HEK293 (cell line): Measurements from ENCODE around the gene CSNK2A3.

Experiments
- CTCF ChIA-PET: fragments of 350-600 bp; formaldehyde crosslinking; extraction: SDS; loops from one replicate; lab custom pipeline; 2021; ENCODE audit warnings: antibody characterized with exemption; lab: Yijun Ruan, JAX
- POLR2A ChIA-PET: fragments of 300-600 bp; formaldehyde crosslinking; extraction: SDS; loops from one replicate; lab custom pipeline; 2020; ENCODE audit warnings: antibody characterized with exemption, inconsistent platforms; lab: Yijun Ruan, JAX
- H3K27ac ChIP-seq: fragments of 200-500 bp; sonication (Bioruptor generic); 2 replicates; pipeline ENCODE4 v1.5.1; 2014; ENCODE audit warnings: low read depth, low read length, control low read depth, inconsistent platforms; ENCODE audit errors: extremely low read depth
- H3K36me3 ChIP-seq, 2 experiments: fragments of 200-500 bp in 1 of 2; sonication (Bioruptor generic) in 1 of 2; 1 replicate in 1 of 2; 2 replicates in 1 of 2; pipeline ENCODE4 v1.5.1; 2014 to 2017; ENCODE audit warnings: inconsistent platforms in 2 of 2, low read length in 2 of 2; ENCODE audit not compliant: control insufficient read depth in 2 of 2, insufficient read depth in 1 of 2
- H3K4me1 ChIP-seq: fragments of 200-500 bp; sonication (Bioruptor generic); 2 replicates; pipeline ENCODE4 v1.5.1; 2014; ENCODE audit warnings: mild to moderate bottlenecking, low read length, inconsistent platforms; ENCODE audit not compliant: control insufficient read depth, insufficient read depth
- H3K4me3 ChIP-seq: 2 replicates; pipeline ENCODE4 v1.5.1; 2011; ENCODE audit warnings: low read depth, mild to moderate bottlenecking, control low read depth, low read length, moderate library complexity
- H3K9me3 ChIP-seq: fragments of 200-500 bp; sonication (Bioruptor generic); 2 replicates; pipeline ENCODE4 v1.5.1; 2014; ENCODE audit warnings: low read depth, low read length, inconsistent platforms; ENCODE audit not compliant: control insufficient read depth, insufficient read depth
- BCL11A ChIP-seq: fragments of 450-650 bp; formaldehyde crosslinking; IDR thresholded peaks from 2 replicates; pipeline ENCODE4 v1.5.1; 2016; ENCODE audit warnings: low read depth, missing biosample characterization, missing genetic modification characterization
- HOXC10 ChIP-seq: sonication (generic); formaldehyde crosslinking; IDR thresholded peaks from 2 replicates; pipeline ENCODE4 v1.8.1; 2023; ENCODE audit warnings: mild to moderate bottlenecking, missing genetic modification reagents
- KLF10 ChIP-seq: fragments of 450-650 bp; IDR thresholded peaks from 2 replicates; pipeline ENCODE4 v1.5.1; 2018; ENCODE audit warnings: missing biosample characterization, mild to moderate bottlenecking, missing genetic modification characterization
- KLF7 ChIP-seq: fragments of 450-650 bp; formaldehyde crosslinking; IDR thresholded peaks from 2 replicates; pipeline ENCODE4 v1.5.1; 2016; ENCODE audit warnings: missing biosample characterization, missing genetic modification characterization, borderline replicate concordance
- PRDM1 ChIP-seq: fragments of 450-650 bp; formaldehyde crosslinking; IDR thresholded peaks from 2 replicates; pipeline ENCODE4; 2016; ENCODE audit warnings: missing biosample characterization, missing genetic modification characterization
- PRDM10 ChIP-seq: fragments of 450-650 bp; formaldehyde crosslinking; IDR thresholded peaks from 2 replicates; pipeline ENCODE4 v1.5.1; 2016; ENCODE audit warnings: missing biosample characterization, missing genetic modification characterization
- REPIN1 ChIP-seq: fragments of 450-650 bp; formaldehyde crosslinking; IDR thresholded peaks from 2 replicates; pipeline ENCODE4 v1.5.1; 2017; ENCODE audit warnings: missing biosample characterization, missing genetic modification characterization, low read depth
- ZFP37 ChIP-seq: fragments of 450-650 bp; formaldehyde crosslinking; IDR thresholded peaks from 2 replicates; pipeline ENCODE4 v1.5.1; 2016; ENCODE audit warnings: missing biosample characterization, missing genetic modification characterization
- ZNF10 ChIP-seq: fragments of 450-650 bp; formaldehyde crosslinking; IDR thresholded peaks from 2 replicates; pipeline ENCODE4 v1.5.1; 2017; ENCODE audit warnings: missing biosample characterization, missing genetic modification characterization
- ZNF140 ChIP-seq: fragments of 450-650 bp; formaldehyde crosslinking; IDR thresholded peaks from 2 replicates; pipeline ENCODE4 v1.5.1; 2016; ENCODE audit warnings: missing biosample characterization, missing genetic modification characterization
- ZNF211 ChIP-seq: fragments of 450-650 bp; formaldehyde crosslinking; IDR thresholded peaks from 2 replicates; pipeline ENCODE4 v1.5.1; 2016; ENCODE audit warnings: low read depth, missing biosample characterization, missing genetic modification characterization
- ZNF239 ChIP-seq: fragments of 450-650 bp; formaldehyde crosslinking; IDR thresholded peaks from 2 replicates; pipeline ENCODE4 v1.5.1; 2016; ENCODE audit warnings: missing biosample characterization, missing genetic modification characterization
- ZNF24 ChIP-seq: fragments of 450-650 bp; formaldehyde crosslinking; IDR thresholded peaks from 2 replicates; pipeline ENCODE4 v1.5.1; 2016; ENCODE audit warnings: missing biosample characterization, missing genetic modification characterization
- ZNF266 ChIP-seq: fragments of 450-650 bp; formaldehyde crosslinking; IDR thresholded peaks from 2 replicates; pipeline ENCODE4 v1.5.1; 2016; ENCODE audit warnings: missing biosample characterization, missing genetic modification characterization, low read depth
- ZNF302 ChIP-seq: fragments of 450-650 bp; formaldehyde crosslinking; IDR thresholded peaks from 2 replicates; pipeline ENCODE4 v1.5.1; 2016; ENCODE audit warnings: missing biosample characterization, missing genetic modification characterization, low read depth
- ZNF350 ChIP-seq: fragments of 450-650 bp; formaldehyde crosslinking; IDR thresholded peaks from 2 replicates; pipeline ENCODE4 v1.5.0; 2017; ENCODE audit warnings: missing biosample characterization, mild to moderate bottlenecking, missing genetic modification characterization
- ZNF366 ChIP-seq: fragments of 450-650 bp; formaldehyde crosslinking; conservative IDR thresholded peaks from 2 replicates; pipeline ENCODE4 v1.5.1; 2016; ENCODE audit warnings: missing biosample characterization, missing genetic modification characterization
- ZNF398 ChIP-seq: fragments of 450-650 bp; formaldehyde crosslinking; IDR thresholded peaks from 2 replicates; pipeline ENCODE4 v1.5.1; 2017; ENCODE audit warnings: missing biosample characterization, missing genetic modification characterization
- ZNF404 ChIP-seq: fragments of 450-650 bp; formaldehyde crosslinking; IDR thresholded peaks from 2 replicates; pipeline ENCODE4 v1.5.1; 2017; ENCODE audit warnings: missing biosample characterization, missing genetic modification characterization
- ZNF521 ChIP-seq: fragments of 450-650 bp; formaldehyde crosslinking; IDR thresholded peaks from 2 replicates; pipeline ENCODE4 v1.5.1; 2017; ENCODE audit warnings: missing biosample characterization, mild to moderate bottlenecking, missing genetic modification characterization
- ZNF530 ChIP-seq: fragments of 450-650 bp; formaldehyde crosslinking; IDR thresholded peaks from 2 replicates; pipeline ENCODE4 v1.5.1; 2016; ENCODE audit warnings: low read depth, missing biosample characterization, missing genetic modification characterization
- ZNF549 ChIP-seq: fragments of 450-650 bp; IDR thresholded peaks from 2 replicates; pipeline ENCODE4 v1.5.1; 2018; ENCODE audit warnings: missing biosample characterization, missing genetic modification characterization, mild to moderate bottlenecking, inconsistent platforms, moderate library complexity
- ZNF600 ChIP-seq: fragments of 450-650 bp; formaldehyde crosslinking; IDR thresholded peaks from 2 replicates; pipeline ENCODE4 v1.5.1; 2016; ENCODE audit warnings: missing biosample characterization, missing genetic modification characterization
- ZNF621 ChIP-seq: fragments of 450-650 bp; formaldehyde crosslinking; IDR thresholded peaks from 2 replicates; pipeline ENCODE4 v1.5.1; 2017; ENCODE audit warnings: missing biosample characterization, missing genetic modification characterization
- ZNF654 ChIP-seq: fragments of 450-650 bp; formaldehyde crosslinking; IDR thresholded peaks from 2 replicates; pipeline ENCODE4 v1.5.1; 2016; ENCODE audit warnings: low read depth, missing biosample characterization, missing genetic modification characterization
- ZNF701 ChIP-seq: fragments of 450-650 bp; formaldehyde crosslinking; IDR thresholded peaks from 2 replicates; pipeline ENCODE4 v1.5.1; 2016; ENCODE audit warnings: missing biosample characterization, missing genetic modification characterization
- ZNF747 ChIP-seq: fragments of 450-650 bp; formaldehyde crosslinking; IDR thresholded peaks from 2 replicates; pipeline ENCODE4 v1.5.1; 2016; ENCODE audit warnings: missing biosample characterization, missing genetic modification characterization
- ZNF792 ChIP-seq: fragments of 450-650 bp; formaldehyde crosslinking; IDR thresholded peaks from 2 replicates; pipeline ENCODE4 v1.5.1; 2016; ENCODE audit warnings: missing biosample characterization, missing genetic modification characterization
- ZSCAN30 ChIP-seq: fragments of 450-650 bp; IDR thresholded peaks from 2 replicates; pipeline ENCODE4 v1.5.1; 2018; ENCODE audit warnings: missing biosample characterization, mild to moderate bottlenecking, missing genetic modification characterization, moderate library complexity

Gene CSNK2A3

GRCh38 chr11:11379661-11380060 is 26.6 kb upstream of the CSNK2A3 start:
- TF ChIP-seq ZNF621 (tag by site-specific recombination) (no peak), ZNF600 (no peak), ZNF140 (no peak), ZNF701 (tag by site-specific recombination) (no peak), KLF10 (tag by site-specific recombination) (no peak), ZNF10 (tag by site-specific recombination) (no peak), PRDM1 (no peak), ZNF792 (tag by site-specific recombination) (no peak), ZSCAN30 (no peak)
- CTCF ChIA-PET, result interaction anchor here (0.6 kb wide), 1 partner anchor 223 kb away, joined by 4 read pairs; no protein-coding TSS in a partner anchor
- H3K4me1 ChIP-seq, result no peaks in the 10 kb centered on the region
- H3K9me3 ChIP-seq, result no peaks in the 10 kb centered on the region
- no peak overlapping the region for H3K4me3 ChIP-seq
- POLR2A ChIA-PET, result no interaction called here
- H3K36me3 ChIP-seq, result no peaks in the 10 kb centered on the region
- no peak overlapping the region for H3K27ac ChIP-seq

- H3K36me3 ChIP-seq, result no peaks in the 10 kb centered on the region
- CTCF ChIA-PET, result interaction anchor here (0.6 kb wide), 1 partner anchor 1052 kb away, joined by 4 read pairs; no protein-coding TSS in a partner anchor
- no peaks in the 10 kb centered on the region for H3K4me1 ChIP-seq
- no peak overlapping the region for H3K4me3 ChIP-seq
- H3K9me3 ChIP-seq, result no peaks in the 10 kb centered on the region
- H3K27ac ChIP-seq, result no peak overlapping the region
- POLR2A ChIA-PET, result no interaction called here
- TF ChIP-seq ZNF350 (tag by site-specific recombination) (no peak), ZNF530 (no peak), ZNF366 (tag by site-specific recombination) (no peak), ZNF747 (no peak), ZNF24 (tag by site-specific recombination) (no peak), ZNF654 (tag by site-specific recombination) (no peak), ZNF404 (tag by site-specific recombination) (no peak), ZNF549 (tag by site-specific recombination) (no peak), ZFP37 (tag by site-specific recombination) (no peak), ZNF266 (no peak), KLF7 (tag by site-specific recombination) (no peak), BCL11A (tag by site-specific recombination) (no peak), ZNF239 (no peak), HOXC10 (CRISPR knock-in tag) (no peak), ZNF211 (tag by site-specific recombination) (no peak), ZNF521 (tag by site-specific recombination) (no peak), ZNF302 (tag by site-specific recombination) (no peak), ZNF398 (tag by site-specific recombination) (no peak), REPIN1 (tag by site-specific recombination) (no peak), PRDM10 (no peak)
Observed at GRCh38 chr11:11378184-11378940, 25.3 kb upstream of the CSNK2A3 start.
